Muscle layer of colon (tissue), 2 donors: ENCODE measurements around the gene PLA2G4E.

ENCODE experiments used
- H3K27ac ChIP-seq: one replicate; pipeline ENCODE4 v1.7.0; 2013; ENCODE audit warnings: low read depth, mild to moderate bottlenecking, low read length, moderate library complexity
- H3K27me3 ChIP-seq, 2 donors: one replicate each; pipeline ENCODE4 v1.7.0; 2013; ENCODE audit warnings: low read length in 2 of 2, mild to moderate bottlenecking in 2 of 2; ENCODE audit not compliant: insufficient read depth in 2 of 2, control insufficient read depth in 1 of 2
- H3K36me3 ChIP-seq: one replicate; pipeline ENCODE4 v1.7.0; 2013; ENCODE audit warnings: mild to moderate bottlenecking, low read length; ENCODE audit not compliant: insufficient read depth
- H3K4me1 ChIP-seq: one replicate; pipeline ENCODE4 v1.7.0; 2013; ENCODE audit warnings: mild to moderate bottlenecking, low read length; ENCODE audit not compliant: insufficient read depth
- H3K4me3 ChIP-seq, 2 donors: one replicate each; pipeline ENCODE4 v1.7.0; 2013; ENCODE audit warnings: low read length in 2 of 2, low read depth in 1 of 2, mild to moderate bottlenecking in 1 of 2, moderate library complexity in 1 of 2
- H3K9ac ChIP-seq: one replicate; pipeline ENCODE4 v1.7.0; 2013; ENCODE audit warnings: low read length
- H3K9me3 ChIP-seq: one replicate; pipeline ENCODE4 v1.7.0; 2013; ENCODE audit warnings: mild to moderate bottlenecking, low read length
- donor health status: abdominal sarcoma.
- donor health status: Adenocarcinoma of cecum.

Gene PLA2G4E

GRCh38 chr15:42048821-42049200 is 28.0 kb upstream of the PLA2G4E start:
- H3K27ac ChIP-seq, result no peak overlapping the region
- no peak overlapping the region for H3K9ac ChIP-seq
- H3K36me3 ChIP-seq, result no peaks in the 10 kb centered on the region
- no peaks in the 10 kb centered on the region for H3K27me3 ChIP-seq
- no peak overlapping the region for H3K4me3 ChIP-seq
- no peaks in the 10 kb centered on the region for H3K4me1 ChIP-seq
- H3K9me3 ChIP-seq, result no peaks in the 10 kb centered on the region

- Histone ChIP-seq H3K9me3 (no peaks in the 10 kb centered on the region), H3K9ac (no peak overlapping the region), H3K4me1 (no peaks in the 10 kb centered on the region), H3K27me3 (no peaks in the 10 kb centered on the region), H3K4me3 (no peak overlapping the region), H3K36me3 (no peaks in the 10 kb centered on the region), H3K27ac (no peak overlapping the region)
These were observed 27.4 kb upstream of the PLA2G4E start for GRCh38 chr15:42048080-42048820.

- no peak overlapping the region for H3K4me3 ChIP-seq
- H3K9ac ChIP-seq, result no peak overlapping the region
- no peak overlapping the region for H3K27ac ChIP-seq
- H3K4me1 ChIP-seq, result no peaks in the 10 kb centered on the region
- H3K36me3 ChIP-seq, result no peaks in the 10 kb centered on the region
- no peaks in the 10 kb centered on the region for H3K9me3 ChIP-seq
- no peaks in the 10 kb centered on the region for H3K27me3 ChIP-seq
These were observed 25.8 kb upstream of the PLA2G4E start for GRCh38 chr15:42046597-42046996.

- Histone ChIP-seq H3K9me3 (no peaks in the 10 kb centered on the region), H3K36me3 (no peaks in the 10 kb centered on the region), H3K4me3 (no peak overlapping the region), H3K27me3 (no peaks in the 10 kb centered on the region), H3K27ac (no peak overlapping the region), H3K9ac (no peak overlapping the region), H3K4me1 (no peaks in the 10 kb centered on the region)
These were observed 24.4 kb upstream of the PLA2G4E start for GRCh38 chr15:42045211-42045615.

- no peaks in the 10 kb centered on the region for H3K36me3 ChIP-seq
- H3K9me3 ChIP-seq, result no peaks in the 10 kb centered on the region
- H3K27ac ChIP-seq, result no peak overlapping the region
- no peak overlapping the region for H3K4me3 ChIP-seq
- no peak overlapping the region for H3K9ac ChIP-seq
- no peaks in the 10 kb centered on the region for H3K27me3 ChIP-seq
- no peaks in the 10 kb centered on the region for H3K4me1 ChIP-seq
These were observed 22.0 kb upstream of the PLA2G4E start for GRCh38 chr15:42042602-42043400.

- no peaks in the 10 kb centered on the region for H3K4me1 ChIP-seq
- no peak overlapping the region for H3K9ac ChIP-seq
- H3K27ac ChIP-seq, result no peak overlapping the region
- H3K9me3 ChIP-seq, result no peaks in the 10 kb centered on the region
- H3K36me3 ChIP-seq, result no peaks in the 10 kb centered on the region
- H3K27me3 ChIP-seq, result no peaks in the 10 kb centered on the region
- H3K4me3 ChIP-seq, result no peak overlapping the region
These were observed 17.6 kb upstream of the PLA2G4E start for GRCh38 chr15:42038401-42038800.

GRCh38 chr15:42037656-42038055 is 16.8 kb upstream of the PLA2G4E start:
- no peak overlapping the region for H3K27ac ChIP-seq
- H3K9me3 ChIP-seq, result no peaks in the 10 kb centered on the region
- H3K36me3 ChIP-seq, result no peaks in the 10 kb centered on the region
- no peaks in the 10 kb centered on the region for H3K4me1 ChIP-seq
- no peaks in the 10 kb centered on the region for H3K27me3 ChIP-seq
- H3K9ac ChIP-seq, result no peak overlapping the region
- H3K4me3 ChIP-seq, result no peak overlapping the region

GRCh38 chr15:42036966-42037365 is 16.1 kb upstream of the PLA2G4E start:
- Histone ChIP-seq H3K36me3 (no peaks in the 10 kb centered on the region), H3K4me3 (no peak overlapping the region), H3K9me3 (no peaks in the 10 kb centered on the region), H3K27me3 (no peaks in the 10 kb centered on the region), H3K27ac (no peak overlapping the region), H3K9ac (no peak overlapping the region), H3K4me1 (no peaks in the 10 kb centered on the region)

GRCh38 chr15:42036112-42036905 is 15.5 kb upstream of the PLA2G4E start:
- Histone ChIP-seq H3K36me3 (no peaks in the 10 kb centered on the region), H3K4me3 (no peak overlapping the region), H3K27me3 (no peaks in the 10 kb centered on the region), H3K9me3 (no peaks in the 10 kb centered on the region), H3K27ac (no peak overlapping the region), H3K9ac (no peak overlapping the region), H3K4me1 (no peaks in the 10 kb centered on the region)

- H3K9ac ChIP-seq, result no peak overlapping the region
- no peaks in the 10 kb centered on the region for H3K4me1 ChIP-seq
- no peak overlapping the region for H3K4me3 ChIP-seq
- H3K27ac ChIP-seq, result no peak overlapping the region
- no peaks in the 10 kb centered on the region for H3K36me3 ChIP-seq
- H3K9me3 ChIP-seq, result no peaks in the 10 kb centered on the region
- H3K27me3 ChIP-seq, result no peaks in the 10 kb centered on the region
These were observed 14.6 kb upstream of the PLA2G4E start for GRCh38 chr15:42035435-42035761.

- H3K27me3 ChIP-seq, result no peaks in the 10 kb centered on the region
- H3K9me3 ChIP-seq, result no peaks in the 10 kb centered on the region
- no peaks in the 10 kb centered on the region for H3K4me1 ChIP-seq
- H3K4me3 ChIP-seq, result no peak overlapping the region
- no peaks in the 10 kb centered on the region for H3K36me3 ChIP-seq
- no peak overlapping the region for H3K9ac ChIP-seq
- no peak overlapping the region for H3K27ac ChIP-seq
These were observed 14.0 kb upstream of the PLA2G4E start for GRCh38 chr15:42034628-42035434.
